OCI-LY3 (cell line): ENCODE results near the gene CNR1.

Source experiments
- CTCF ChIP-seq: fragments of 200-600, 300-600 bp; sonication (generic); IDR thresholded peaks from 2 replicates; pipeline ENCODE4 v1.5.1; 2014; ENCODE audit warnings: antibody characterized with exemption, low read length, low read depth
- EZH2phosphoT487 ChIP-seq: fragments of 200-600 bp; shearing (Covaris generic); IDR thresholded peaks from 2 replicates; pipeline ENCODE4 v1.6.1; 2018; ENCODE audit warnings: antibody characterized with exemption, mixed run types, low read depth

GRCh38 chr6:88105741-88106340 lies 60.3 kb downstream of the CNR1 start:
- no peak for TF ChIP-seq CTCF
- TF ChIP-seq EZH2phosphoT487: no peak
